ENCODE data around the gene DEGS2. TPM values are rescaled to one million over a fixed set of nuclear protein-coding genes. Genes with fewer than 3 reads are reported as not detected.

The DEGS2 gene
- total RNA-seq, 1 experiment from 2014 or later = not detected

DNA sequence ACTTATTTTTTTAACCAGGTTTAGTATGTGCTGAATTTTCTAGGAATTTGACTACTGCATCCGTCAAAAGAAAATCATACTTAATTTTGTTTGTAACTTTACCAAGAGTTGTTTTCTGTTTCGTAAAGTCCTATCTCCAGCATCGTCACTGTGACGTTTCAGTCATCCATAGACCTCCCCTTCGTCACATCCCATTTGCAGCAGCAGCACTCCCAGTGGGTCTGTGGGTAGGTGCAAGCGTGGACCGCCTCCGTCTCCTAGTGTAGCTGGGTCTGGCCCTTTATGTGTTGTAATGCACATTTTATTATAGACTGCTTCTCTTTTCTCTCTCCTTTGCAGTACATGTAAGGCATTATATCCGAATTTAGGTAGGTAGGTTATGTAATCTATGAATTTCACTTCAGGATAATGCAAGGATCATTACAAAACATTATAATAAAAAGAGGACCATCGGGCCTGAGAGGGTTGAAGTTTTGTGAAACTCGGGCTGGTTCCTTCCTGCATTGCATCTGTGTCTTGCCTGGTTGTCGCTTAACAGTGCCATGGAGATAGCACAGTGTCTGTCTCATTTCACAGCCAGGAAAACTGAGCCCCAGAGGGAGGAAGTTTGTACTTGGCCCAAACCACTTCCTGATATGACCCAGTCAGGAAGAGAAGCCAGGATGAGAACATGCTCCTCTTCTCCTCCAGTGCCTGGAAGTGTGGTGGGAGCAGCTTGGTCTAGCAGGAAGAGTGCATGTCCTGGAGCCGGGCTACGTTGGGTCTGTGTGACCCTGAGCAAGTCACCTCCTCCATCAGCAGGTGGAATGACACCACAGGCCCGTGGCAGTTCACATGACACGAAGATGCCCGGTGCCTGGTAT lies 53.0 kb downstream of the DEGS2 start:
- H3K4me3 ChIP-seq (ENCODE audit: low read length) = no peak overlapping the region
- H3K9ac ChIP-seq (ENCODE audit: low read length) = no peak overlapping the region
- no peak overlapping the region for H2AFZ ChIP-seq (ENCODE audit: low read length)
- no peak overlapping the region for H3K4me2 ChIP-seq (ENCODE audit: low read depth, low read length, poor library complexity, severe bottlenecking)
- DNase-seq = no peak
- no peaks in the 10 kb centered on the region for H3K9me2 ChIP-seq (replicated peaks; ENCODE audit: insufficient read depth, low read length)
- peaks cover 14% of the 10 kb centered on the region for H3K4me1 ChIP-seq (ENCODE audit: low read length)
- no peaks in the 10 kb centered on the region for H3K79me2 ChIP-seq (ENCODE audit: low read length)
- no peak overlapping the region for H3K27ac ChIP-seq (ENCODE audit: low read length)
- H4K20me1 ChIP-seq (ENCODE audit: insufficient read depth, low read depth, low read length) = no peaks in the 10 kb centered on the region
- H3K27me3 ChIP-seq (ENCODE audit: low read length) = no peaks in the 10 kb centered on the region
- H3K9me3 ChIP-seq (ENCODE audit: low read length) = no peaks in the 10 kb centered on the region
- no peaks in the 10 kb centered on the region for H3K36me3 ChIP-seq (ENCODE audit: insufficient read depth, low read length)

GRCh38 chr14:100105357-100106169 lies 53.9 kb downstream of the DEGS2 start:
- no peaks in the 10 kb centered on the region for H3K9me2 ChIP-seq (replicated peaks; ENCODE audit: insufficient read depth, low read length)
- H3K9me3 ChIP-seq (ENCODE audit: low read length) = no peaks in the 10 kb centered on the region
- no peaks in the 10 kb centered on the region for H4K20me1 ChIP-seq (ENCODE audit: insufficient read depth, low read depth, low read length)
- H3K36me3 ChIP-seq (ENCODE audit: insufficient read depth, low read length) = no peaks in the 10 kb centered on the region
- no peak overlapping the region for H2AFZ ChIP-seq (ENCODE audit: low read length)
- H3K4me2 ChIP-seq (ENCODE audit: low read depth, low read length, poor library complexity, severe bottlenecking) = no peak overlapping the region
- no peak for DNase-seq
- H3K9ac ChIP-seq (ENCODE audit: low read length) = no peak overlapping the region
- H3K27ac ChIP-seq (ENCODE audit: low read length) = no peak overlapping the region
- peaks cover 14% of the 10 kb centered on the region for H3K4me1 ChIP-seq (ENCODE audit: low read length)
- H3K4me3 ChIP-seq (ENCODE audit: low read length) = no peak overlapping the region
- H3K27me3 ChIP-seq (ENCODE audit: low read length) = no peaks in the 10 kb centered on the region
- no peaks in the 10 kb centered on the region for H3K79me2 ChIP-seq (ENCODE audit: low read length)

GRCh38 chr14:100104523-100105300 lies 54.7 kb downstream of the DEGS2 start:
- H4K20me1 ChIP-seq (ENCODE audit: insufficient read depth, low read depth, low read length) = no peaks in the 10 kb centered on the region
- no peak for DNase-seq
- no peaks in the 10 kb centered on the region for H3K79me2 ChIP-seq (ENCODE audit: low read length)
- no peaks in the 10 kb centered on the region for H3K9me3 ChIP-seq (ENCODE audit: low read length)
- H3K27ac ChIP-seq (ENCODE audit: low read length) = no peak overlapping the region
- no peaks in the 10 kb centered on the region for H3K9me2 ChIP-seq (replicated peaks; ENCODE audit: insufficient read depth, low read length)
- H3K4me2 ChIP-seq (ENCODE audit: low read depth, low read length, poor library complexity, severe bottlenecking) = no peak overlapping the region
- H3K9ac ChIP-seq (ENCODE audit: low read length) = no peak overlapping the region
- no peak overlapping the region; the same call in 1 of the 2 replicates for H2AFZ ChIP-seq (ENCODE audit: low read length)
- no peaks in the 10 kb centered on the region for H3K36me3 ChIP-seq (ENCODE audit: insufficient read depth, low read length)
- H3K4me1 ChIP-seq (ENCODE audit: low read length) = peaks cover 14% of the 10 kb centered on the region
- H3K27me3 ChIP-seq (ENCODE audit: low read length) = no peaks in the 10 kb centered on the region
- no peak overlapping the region for H3K4me3 ChIP-seq (ENCODE audit: low read length)

GRCh38 chr14:100104006-100104352 lies 55.5 kb downstream of the DEGS2 start:
- H3K4me1 ChIP-seq (ENCODE audit: low read length) = peaks cover 14% of the 10 kb centered on the region
- DNase-seq = no peak
- H3K36me3 ChIP-seq (ENCODE audit: insufficient read depth, low read length) = no peaks in the 10 kb centered on the region
- H3K27me3 ChIP-seq (ENCODE audit: low read length) = no peaks in the 10 kb centered on the region
- no peaks in the 10 kb centered on the region for H3K79me2 ChIP-seq (ENCODE audit: low read length)
- no peak overlapping the region; the same call in none of the 2 replicates for H2AFZ ChIP-seq (ENCODE audit: low read length)
- H3K9me3 ChIP-seq (ENCODE audit: low read length) = no peaks in the 10 kb centered on the region
- H3K4me3 ChIP-seq (ENCODE audit: low read length) = no peak overlapping the region
- H4K20me1 ChIP-seq (ENCODE audit: insufficient read depth, low read depth, low read length) = no peaks in the 10 kb centered on the region
- no peaks in the 10 kb centered on the region for H3K9me2 ChIP-seq (replicated peaks; ENCODE audit: insufficient read depth, low read length)
- H3K4me2 ChIP-seq (ENCODE audit: low read depth, low read length, poor library complexity, severe bottlenecking) = no peak overlapping the region
- no peak overlapping the region for H3K27ac ChIP-seq (ENCODE audit: low read length)
- no peak overlapping the region for H3K9ac ChIP-seq (ENCODE audit: low read length)

GRCh38 chr14:100103250-100104005 lies 56.0 kb downstream of the DEGS2 start:
- Histone ChIP-seq H3K9me2 (replicated peaks; ENCODE audit: insufficient read depth, low read length) (no peaks in the 10 kb centered on the region), H3K9me3 (ENCODE audit: low read length) (no peaks in the 10 kb centered on the region), H3K4me2 (ENCODE audit: low read depth, low read length, poor library complexity, severe bottlenecking) (no peak overlapping the region), H3K4me1 (ENCODE audit: low read length) (peaks cover 14% of the 10 kb centered on the region), H3K27me3 (ENCODE audit: low read length) (no peaks in the 10 kb centered on the region), H3K4me3 (ENCODE audit: low read length) (no peak overlapping the region), H3K36me3 (ENCODE audit: insufficient read depth, low read length) (no peaks in the 10 kb centered on the region), H3K79me2 (ENCODE audit: low read length) (no peaks in the 10 kb centered on the region), H4K20me1 (ENCODE audit: insufficient read depth, low read depth, low read length) (no peaks in the 10 kb centered on the region), H3K27ac (ENCODE audit: low read length) (no peak overlapping the region), H3K9ac (ENCODE audit: low read length) (no peak overlapping the region), H2AFZ (ENCODE audit: low read length) (no peak overlapping the region; the same call in 1 of the 2 replicates)
- no peak for DNase-seq

DNA sequence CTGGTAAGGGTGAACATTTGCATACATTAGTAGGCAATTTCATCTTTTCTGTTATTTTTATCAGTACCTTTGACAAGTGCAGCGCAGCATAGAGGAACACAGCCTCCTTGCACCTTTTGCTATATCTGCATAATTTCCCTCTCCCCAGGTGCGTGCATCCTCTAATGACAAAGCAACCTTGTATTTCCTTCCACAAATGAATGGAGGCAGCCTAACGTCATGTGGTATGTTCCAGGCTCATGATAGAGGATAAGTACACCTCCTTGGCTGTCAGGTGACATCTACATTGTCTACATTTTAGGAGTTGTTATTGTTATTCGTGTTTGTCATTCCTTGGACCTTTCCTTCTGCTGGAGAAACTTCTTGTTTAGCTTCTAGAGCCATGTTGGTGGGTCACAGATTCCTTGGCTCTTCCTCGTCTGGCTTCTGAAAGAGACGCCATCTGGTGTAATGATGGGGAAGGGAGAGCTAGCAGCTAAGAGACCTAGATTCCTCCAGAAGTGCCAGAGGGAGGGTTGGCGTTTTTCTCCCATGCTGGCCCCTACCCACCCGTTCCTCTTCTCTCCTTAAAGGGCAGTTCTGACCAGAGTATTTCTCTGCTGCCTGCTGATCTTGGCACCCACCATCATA lies 57.2 kb downstream of the DEGS2 start:
- no peak for DNase-seq
- Histone ChIP-seq H3K4me3 (ENCODE audit: low read length) (no peak overlapping the region), H3K4me2 (ENCODE audit: low read depth, low read length, poor library complexity, severe bottlenecking) (no peak overlapping the region), H2AFZ (ENCODE audit: low read length) (no peak overlapping the region), H3K9me3 (ENCODE audit: low read length) (no peaks in the 10 kb centered on the region), H3K27me3 (ENCODE audit: low read length) (no peaks in the 10 kb centered on the region), H3K79me2 (ENCODE audit: low read length) (no peaks in the 10 kb centered on the region), H3K4me1 (ENCODE audit: low read length) (peaks cover 14% of the 10 kb centered on the region), H3K27ac (ENCODE audit: low read length) (no peak overlapping the region), H3K9me2 (replicated peaks; ENCODE audit: insufficient read depth, low read length) (no peaks in the 10 kb centered on the region), H3K9ac (ENCODE audit: low read length) (no peak overlapping the region), H4K20me1 (ENCODE audit: insufficient read depth, low read depth, low read length) (no peaks in the 10 kb centered on the region), H3K36me3 (ENCODE audit: insufficient read depth, low read length) (no peaks in the 10 kb centered on the region)

- no peaks in the 10 kb centered on the region for H4K20me1 ChIP-seq (ENCODE audit: insufficient read depth, low read depth, low read length)
- H3K4me1 ChIP-seq (ENCODE audit: low read length) = peaks cover 14% of the 10 kb centered on the region
- no peaks in the 10 kb centered on the region for H3K27me3 ChIP-seq (ENCODE audit: low read length)
Observed at GRCh38 chr14:100100032-100100703, 59.3 kb downstream of the DEGS2 start.

More at GRCh38 chr14:100100032-100100703, 59.3 kb downstream of the DEGS2 start:
- H3K4me3 ChIP-seq (ENCODE audit: low read length) = no peak overlapping the region
- H3K79me2 ChIP-seq (ENCODE audit: low read length) = no peaks in the 10 kb centered on the region
- DNase-seq = no peak
- no peaks in the 10 kb centered on the region for H3K36me3 ChIP-seq (ENCODE audit: insufficient read depth, low read length)
- no peaks in the 10 kb centered on the region for H3K9me3 ChIP-seq (ENCODE audit: low read length)
- no peak overlapping the region for H3K9ac ChIP-seq (ENCODE audit: low read length)
- no peak overlapping the region for H2AFZ ChIP-seq (ENCODE audit: low read length)
- H3K4me2 ChIP-seq (ENCODE audit: low read depth, low read length, poor library complexity, severe bottlenecking) = no peak overlapping the region
- H3K9me2 ChIP-seq (replicated peaks; ENCODE audit: insufficient read depth, low read length) = no peaks in the 10 kb centered on the region
- no peak overlapping the region for H3K27ac ChIP-seq (ENCODE audit: low read length)

Measured in Karpas-422 (cell line).